Activated B cell treated with CpG ODN at 0.5 μM for 24 hours (primary cell): Measurements from ENCODE around the gene ABCB11. TPM values are rescaled to one million over a fixed set of nuclear protein-coding genes. Genes with fewer than 3 reads are reported as not detected.

Experiments
- ATAC-seq: fragments of 200-7000 bp; cut with Tn5 transposase; one replicate; pipeline ENCODE4 v1.10.0; 2021; ENCODE audit warnings: low read depth, mild to moderate bottlenecking, moderate library complexity
- CTCF ChIA-PET: fragments of 350-600 bp; sonication (Branson Sonifier 250); formaldehyde crosslinking; loops from one replicate; lab custom pipeline; 2021; ENCODE audit warnings: antibody characterized with exemption; lab: Charles Lee
- POLR2A ChIA-PET: fragments of 350-600 bp; sonication (Branson Sonifier 250); formaldehyde crosslinking; loops from one replicate; lab custom pipeline; 2021; ENCODE audit warnings: antibody characterized with exemption; lab: Charles Lee
- DNase-seq: peaks from one replicate; pipeline ENCODE4 v3.0.0; 2022
- H3K27ac Mint-ChIP-seq: one replicate; pipeline ENCODE4 v1.8.0; 2020; ENCODE audit warnings: mixed read lengths
- H3K27me3 Mint-ChIP-seq: one replicate; pipeline ENCODE4 v1.8.0; 2021; ENCODE audit warnings: mixed read lengths
- H3K36me3 Mint-ChIP-seq: one replicate; pipeline ENCODE4 v1.8.0; 2021; ENCODE audit warnings: low read depth, mixed read lengths
- H3K4me1 Mint-ChIP-seq: one replicate; pipeline ENCODE4 v1.8.0; 2021; ENCODE audit warnings: mixed read lengths
- H3K4me3 Mint-ChIP-seq: one replicate; pipeline ENCODE4 v1.8.0; 2020; ENCODE audit warnings: mild to moderate bottlenecking, mixed read lengths
- H3K9me3 Mint-ChIP-seq: one replicate; pipeline ENCODE4 v1.8.0; 2020; ENCODE audit warnings: mixed read lengths
- CTCF ChIP-seq: fragments of 200-600 bp; IDR thresholded peaks from one replicate; pipeline ENCODE4 v1.8.0; 2022; ENCODE audit warnings: antibody characterized with exemption, mild to moderate bottlenecking
- intact Hi-C: fragments of 100-400 bp; cut with micrococcal nuclease; formaldehyde crosslinking; loops from one replicate; pipeline ENCODE4 v1.15.1; 2024
- total RNA-seq: library from RNA; stranded (reverse); gene quantifications from 2 replicates; pipeline ENCODE4 v1.2.3, GENCODE V29; 2022

ABCB11 gene
- total RNA-seq, 1 donor from 2014 or later = not detected

GRCh38 chr2:169011698-169012097 lies 19.4 kb downstream of the ABCB11 start:
- intact Hi-C loops = no loop called here

GRCh38 chr2:169010633-169011460 lies 20.3 kb downstream of the ABCB11 start:
- no peak overlapping the region for H3K27ac Mint-ChIP-seq
- H3K4me3 Mint-ChIP-seq = no peak overlapping the region
- H3K9me3 Mint-ChIP-seq = no peaks in the 10 kb centered on the region
- ChIA-PET CTCF (no interaction called here), POLR2A (no interaction called here)
- DNase-seq = no peak
- no peaks in the 10 kb centered on the region for H3K36me3 Mint-ChIP-seq
- H3K4me1 Mint-ChIP-seq = peaks cover 2% of the 10 kb centered on the region
- intact Hi-C loops = no loop called here
- ATAC-seq = no peak
- no peak for TF ChIP-seq CTCF
- no peaks in the 10 kb centered on the region for H3K27me3 Mint-ChIP-seq

More at GRCh38 chr2:169011698-169012097, 19.4 kb downstream of the ABCB11 start:
- Mint-ChIP-seq H3K4me3 (no peak overlapping the region), H3K27ac (no peak overlapping the region), H3K9me3 (no peaks in the 10 kb centered on the region), H3K4me1 (peaks cover 2% of the 10 kb centered on the region), H3K36me3 (no peaks in the 10 kb centered on the region), H3K27me3 (no peaks in the 10 kb centered on the region)
- ChIA-PET CTCF (no interaction called here), POLR2A (no interaction called here)
- ATAC-seq (no peak), DNase-seq (no peak)
- TF ChIP-seq CTCF = no peak

DNA sequence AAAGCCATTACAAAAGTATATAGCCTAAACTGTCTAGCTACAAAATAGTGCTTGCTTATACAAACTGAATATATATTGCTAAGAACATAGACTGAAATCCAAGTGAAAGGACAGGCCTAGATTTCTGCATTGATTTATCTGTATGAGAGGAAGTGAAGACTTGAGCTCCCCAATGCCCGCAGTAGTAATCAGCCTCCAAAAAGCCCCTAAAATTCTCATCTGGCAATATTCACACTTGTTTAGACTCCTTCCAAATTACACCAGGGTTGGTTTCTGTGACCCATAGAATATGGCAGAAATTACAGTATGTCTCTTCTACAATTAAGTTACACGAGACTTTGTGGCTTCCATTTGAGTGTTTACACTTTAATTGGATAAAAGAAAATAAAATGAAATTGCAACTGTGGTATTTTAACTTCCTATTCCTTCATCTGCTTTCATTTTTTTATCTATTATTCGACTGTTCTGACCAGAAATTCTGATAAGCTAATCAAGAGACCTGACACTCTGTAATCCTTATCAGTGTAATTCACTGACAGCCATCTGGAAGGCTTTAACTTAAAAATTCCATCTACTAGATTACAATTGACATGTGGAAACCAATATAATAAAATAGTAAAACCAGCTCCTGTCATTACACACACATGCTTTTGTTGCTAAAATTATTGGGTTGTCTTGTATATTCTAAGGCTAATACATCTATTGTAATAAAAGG lies 21.1 kb downstream of the ABCB11 start:
- ChIA-PET CTCF (no interaction called here), POLR2A (no interaction called here)
- DNase-seq (no peak), ATAC-seq (no peak)
- no peaks in the 10 kb centered on the region for H3K27me3 Mint-ChIP-seq
- intact Hi-C loops = no loop called here
- H3K9me3 Mint-ChIP-seq = no peaks in the 10 kb centered on the region
- H3K4me1 Mint-ChIP-seq = peaks cover 2% of the 10 kb centered on the region
- no peaks in the 10 kb centered on the region for H3K36me3 Mint-ChIP-seq
- no peak overlapping the region for H3K27ac Mint-ChIP-seq
- H3K4me3 Mint-ChIP-seq = no peak overlapping the region
- no peak for TF ChIP-seq CTCF

DNA sequence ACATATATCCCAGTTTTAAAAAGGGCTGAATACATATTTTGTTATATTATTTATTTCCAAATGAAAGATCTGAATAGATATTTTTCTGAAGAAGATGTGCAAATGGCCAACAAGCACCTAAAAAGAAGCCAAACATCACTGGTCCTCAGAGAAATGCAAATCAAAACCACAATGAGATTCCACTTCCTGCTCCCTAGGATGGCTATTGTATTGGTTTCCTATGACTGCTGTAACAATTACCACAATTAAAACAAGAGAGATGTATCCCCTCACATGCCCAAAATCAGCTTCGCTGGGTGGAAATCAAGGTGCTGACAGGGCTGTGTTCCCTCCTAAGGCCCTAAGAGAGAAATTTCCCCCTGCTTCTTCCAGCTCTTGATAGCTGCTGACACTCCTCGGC lies 23.2 kb downstream of the ABCB11 start:
- peaks cover 3% of the 10 kb centered on the region for H3K9me3 Mint-ChIP-seq
- H3K36me3 Mint-ChIP-seq = no peaks in the 10 kb centered on the region
- ChIA-PET POLR2A (no interaction called here), CTCF (no interaction called here)
- no peak for DNase-seq
- H3K4me3 Mint-ChIP-seq = no peak overlapping the region
- intact Hi-C loops = no loop called here
- no peak for TF ChIP-seq CTCF
- no peaks in the 10 kb centered on the region for H3K27me3 Mint-ChIP-seq
- peaks cover 2% of the 10 kb centered on the region for H3K4me1 Mint-ChIP-seq
- no peak overlapping the region for H3K27ac Mint-ChIP-seq
- ATAC-seq = no peak

DNA sequence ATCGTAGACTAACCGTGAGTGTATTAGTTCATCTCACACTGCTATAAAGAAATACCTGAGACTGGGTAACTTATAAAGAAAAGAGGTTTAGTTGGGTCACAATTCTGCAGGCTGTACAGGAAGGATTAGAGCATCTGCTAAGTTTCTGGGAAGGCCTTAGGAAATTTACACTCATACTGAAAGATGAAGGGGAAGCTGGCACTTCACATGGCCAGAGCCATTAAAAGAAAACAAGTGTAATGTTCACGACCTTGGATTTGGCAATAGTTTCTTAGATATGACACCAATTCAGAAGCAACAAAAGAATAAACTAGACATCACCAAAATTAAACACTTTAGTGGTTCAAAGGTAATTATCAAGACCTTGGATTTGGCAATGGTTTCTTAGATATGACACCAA lies 23.8 kb downstream of the ABCB11 start:
- H3K27me3 Mint-ChIP-seq = no peaks in the 10 kb centered on the region
- peaks cover 2% of the 10 kb centered on the region for H3K4me1 Mint-ChIP-seq
- no peak for TF ChIP-seq CTCF
- intact Hi-C loops = no loop called here
- H3K27ac Mint-ChIP-seq = no peak overlapping the region
- no peak overlapping the region for H3K4me3 Mint-ChIP-seq
- ChIA-PET POLR2A (no interaction called here), CTCF (no interaction called here)
- peaks cover 6% of the 10 kb centered on the region for H3K9me3 Mint-ChIP-seq
- no peaks in the 10 kb centered on the region for H3K36me3 Mint-ChIP-seq
- DNase-seq = no peak
- no peak for ATAC-seq
